ENCODE data around the gene LIPC. TPM values are rescaled to one million over a fixed set of nuclear protein-coding genes. Genes with fewer than 3 reads are reported as not detected.

LIPC gene
- total and polyA plus RNA-seq, 2 of the 4 experiments (the other 2 are of a cell fraction), result 0.07 TPM; not detected in 1

DNA sequence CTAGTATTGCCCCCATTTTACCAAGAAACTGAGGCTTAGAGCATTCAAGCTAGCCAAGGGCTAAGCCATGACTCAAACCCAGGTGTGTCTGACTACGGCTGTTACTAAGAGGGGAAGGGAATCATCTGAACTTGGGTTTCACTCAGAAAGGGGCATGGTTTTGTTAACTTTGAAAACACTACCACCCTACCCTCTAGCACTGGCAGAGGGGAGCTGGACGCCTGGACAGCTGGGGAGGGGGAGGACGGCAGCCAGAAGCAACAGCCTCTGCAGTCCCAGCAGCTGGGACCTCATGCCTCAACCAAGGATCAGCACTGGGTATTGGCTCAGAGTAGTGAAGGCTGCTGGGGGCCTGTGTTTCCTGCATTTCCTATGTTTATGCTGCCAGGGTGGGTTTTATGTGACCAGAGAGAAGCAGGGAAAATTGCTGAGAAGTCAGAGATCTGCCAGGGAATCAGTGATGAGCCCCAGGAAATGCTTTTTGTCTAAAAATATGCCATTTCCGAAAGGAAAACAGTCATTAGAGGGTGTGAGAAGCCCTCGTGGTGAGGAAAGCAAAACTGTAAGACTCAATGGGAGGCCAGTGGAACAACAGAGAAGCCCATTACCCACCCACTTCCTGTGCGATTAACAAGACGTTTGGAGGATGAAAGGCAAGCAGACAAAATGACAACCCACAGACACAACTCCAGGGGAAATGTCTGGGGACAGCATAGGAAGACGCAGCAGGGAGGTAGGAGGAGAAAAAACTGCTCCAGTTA is 41.2 kb downstream of the LIPC start:
- H3K56ac ChIP-seq (ENCODE audit: extremely low read depth, insufficient read depth, low read length), result peak overlapping the region; percentile 48; the same call in 1 of the 2 replicates
- peak; percentile 53 for DNase-seq
- peak overlapping the region; percentile 94 for H2AK9ac ChIP-seq (replicated peaks; ENCODE audit: low read depth, low read length, poor library complexity)
- no peak for ATAC-seq (ENCODE audit: low read depth)
- peak overlapping the region; percentile 45 for H4K5ac ChIP-seq (ENCODE audit: low read depth, low read length)
- no peaks in the 10 kb centered on the region for H4K20me1 ChIP-seq (ENCODE audit: insufficient read depth, low read length)
- CTCF ChIA-PET, result no interaction called here
- TF ChIP-seq, protein P1, sequence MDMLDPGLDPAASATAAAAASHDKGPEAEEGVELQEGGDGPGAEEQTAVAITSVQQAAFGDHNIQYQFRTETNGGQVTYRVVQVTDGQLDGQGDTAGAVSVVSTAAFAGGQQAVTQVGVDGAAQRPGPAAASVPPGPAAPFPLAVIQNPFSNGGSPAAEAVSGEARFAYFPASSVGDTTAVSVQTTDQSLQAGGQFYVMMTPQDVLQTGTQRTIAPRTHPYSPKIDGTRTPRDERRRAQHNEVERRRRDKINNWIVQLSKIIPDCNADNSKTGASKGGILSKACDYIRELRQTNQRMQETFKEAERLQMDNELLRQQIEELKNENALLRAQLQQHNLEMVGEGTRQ (IDR thresholded peaks at IDR 0.05; ENCODE audit: low read depth, low read length), result no peak
- no peak for TF ChIP-seq MAFK (IDR thresholded peaks at IDR 0.05; ENCODE audit: low read depth, low read length)
- TF ChIP-seq RCOR1 (IDR thresholded peaks at IDR 0.05; ENCODE audit: insufficient replicate concordance, low read length), result no peak
- TF ChIP-seq BHLHE40 (IDR thresholded peaks at IDR 0.05; ENCODE audit: low read depth, low read length), result no peak
- TF ChIP-seq NFE2L2 (IDR thresholded peaks at IDR 0.05; ENCODE audit: low read depth, low read length), result no peak
- TF ChIP-seq MXI1 (IDR thresholded peaks at IDR 0.05; ENCODE audit: borderline replicate concordance, low read depth, low read length), result no peak
- peak overlapping the region; percentile 20 for H3K23ac ChIP-seq (ENCODE audit: low read depth, low read length)
- H3K18ac ChIP-seq (ENCODE audit: low read depth, low read length), result peak overlapping the region; percentile 79
- intact Hi-C loops (cut with micrococcal nuclease), result loop anchor here (2.0 to 10.0 kb wide), 4 partner anchors 26 to 198 kb away; no protein-coding TSS in a partner anchor
- H3K36me3 ChIP-seq (ENCODE audit: control insufficient read depth, insufficient read depth, low read length), result no peaks in the 10 kb centered on the region
- H2BK120ac ChIP-seq (ENCODE audit: low read depth, low read length), result peak overlapping the region; percentile 99
- H3K79me1 ChIP-seq (ENCODE audit: low read depth in 1 of 2, low read length in 2 of 2), result 0 out of 4 replicates have a peak, but pooled peaks cover 0 to 11% of the 10 kb centered on the region in 2 experiments
- peak overlapping the region; percentile 7; the same call in 1 of the 2 replicates for H3K9ac ChIP-seq (ENCODE audit: low read depth, low read length)
- no peaks in the 10 kb centered on the region for H3K9me3 ChIP-seq (ENCODE audit: control insufficient read depth, insufficient read depth, low read length)
- peak overlapping the region; percentile 75 to 84; a peak in 3 of 4 replicates for H4K8ac ChIP-seq (ENCODE audit: low read depth in 2 of 2, low read length in 2 of 2)
- no peak overlapping the region for H3K4me3 ChIP-seq (ENCODE audit: insufficient read depth, low read depth, low read length)
- no peak overlapping the region for H3K4me2 ChIP-seq (ENCODE audit: low read depth, low read length)
- peak overlapping the region; percentile 23 for H3K27ac ChIP-seq (ENCODE audit: insufficient read depth, low read length)
- POLR2A ChIA-PET (ENCODE audit: unreplicated experiment), result no interaction called here
- H4K91ac ChIP-seq (ENCODE audit: insufficient read depth, low read depth, low read length), result peak overlapping the region; percentile 94
- peaks cover 26% of the 10 kb centered on the region for H3K4me1 ChIP-seq (ENCODE audit: control insufficient read depth, insufficient read depth, low read length)
- WGBS, 2 experiments (ENCODE audit: extremely low coverage in 2 of 2, insufficient read length in 1 of 2), result no CpG with 5 or more reads among the region's 8 CpGs
- H2BK5ac ChIP-seq (ENCODE audit: low read depth, low read length, poor library complexity, severe bottlenecking), result peak overlapping the region; percentile 74
- peak overlapping the region; percentile 96 for H3K14ac ChIP-seq (replicated peaks; ENCODE audit: low read depth, low read length)
- H2BK20ac ChIP-seq (ENCODE audit: low read depth, low read length), result peak overlapping the region; percentile 88
- peak overlapping the region; percentile 98 for H2BK15ac ChIP-seq (ENCODE audit: low read depth, low read length)
- H3K9me1 ChIP-seq (ENCODE audit: insufficient read depth, low read length), result peaks cover 32% of the 10 kb centered on the region
- peak overlapping the region; percentile 87 for H2AK5ac ChIP-seq (ENCODE audit: low read depth, low read length)
- H2AFZ ChIP-seq (replicated peaks; ENCODE audit: low read length, poor library complexity), result peak overlapping the region; percentile 72
- no peaks in the 10 kb centered on the region for H3K27me3 ChIP-seq (ENCODE audit: control insufficient read depth, insufficient read depth, low read length)
- peak overlapping the region; percentile 79 for H3K4ac ChIP-seq (ENCODE audit: low read depth, low read length)
- BruUV-seq (replicated peaks), result no TSS peak
- in situ Hi-C loops (cut with MboI; ENCODE audit: low sequenced_read_pairs), result no loop called here
- dilution Hi-C loops (cut with HindIII; ENCODE audit: low sequenced_read_pairs, unreplicated experiment), result no loop called here

All from IMR-90 (cell line).